OCI-LY7 (cell line): Measurements from ENCODE around the gene TPBGL. TPM values are rescaled to one million over a fixed set of nuclear protein-coding genes. Genes with fewer than 3 reads are reported as not detected.

Experiments used
- BruUV-seq: library from RNA; stranded (reverse); fragments of 400-500 nt; replicated peaks from 2 replicates; lab custom pipeline; 2021; lab: Mats Ljungman, UMichigan
- CTCF ChIA-PET: fragments of 300-600 bp; sonication (Branson Sonifier 250); formaldehyde crosslinking; loops from one replicate; lab custom pipeline; 2022; ENCODE audit warnings: antibody characterized with exemption; ENCODE audit not compliant: unreplicated experiment; lab: Charles Lee
- POLR2A ChIA-PET: fragments of 300-600 bp; sonication (Branson Sonifier 250); formaldehyde crosslinking; loops from one replicate; lab custom pipeline; 2022; ENCODE audit warnings: antibody characterized with exemption; lab: Charles Lee
- DNase-seq: peaks from one replicate; pipeline ENCODE4 v3.0.0-alpha.2; 2015; ENCODE audit warnings: low spot score
- H2AFZ ChIP-seq: fragments of 200-600 bp; sonication (generic), shearing (Covaris generic); 2 replicates; pipeline ENCODE4 v1.6.1; 2014; ENCODE audit warnings: mild to moderate bottlenecking, antibody characterized with exemption, low read length, moderate library complexity
- H3K27ac ChIP-seq: fragments of 200-600 bp; sonication (generic); 2 replicates; pipeline ENCODE4 v1.5.1; 2014; ENCODE audit warnings: mixed run types, low read depth, mild to moderate bottlenecking, moderate library complexity, low read length, inconsistent platforms; ENCODE audit not compliant: poor library complexity, severe bottlenecking
- H3K36me3 ChIP-seq: fragments of 200-600 bp; sonication (generic); 2 replicates; pipeline ENCODE4 v1.6.1; 2014; ENCODE audit warnings: mild to moderate bottlenecking, antibody characterized with exemption, low read length, moderate library complexity, mixed read lengths; ENCODE audit not compliant: insufficient read depth
- H3K4me1 ChIP-seq: fragments of 200-600 bp; sonication (generic); 2 replicates; pipeline ENCODE4 v1.5.1; 2014; ENCODE audit warnings: mild to moderate bottlenecking, low read length; ENCODE audit not compliant: insufficient read depth, poor library complexity, severe bottlenecking
- H3K4me2 ChIP-seq: fragments of 200-600 bp; sonication (generic); 2 replicates; pipeline ENCODE4 v1.6.1; 2014; ENCODE audit warnings: mild to moderate bottlenecking, low read length
- H3K4me3 ChIP-seq: fragments of 200-600 bp; sonication (generic); 2 replicates; pipeline ENCODE4 v1.5.1; 2014; ENCODE audit warnings: mild to moderate bottlenecking, low read depth, low read length; ENCODE audit not compliant: poor library complexity, severe bottlenecking
- H3K79me2 ChIP-seq: fragments of 200-600 bp; sonication (generic); 2 replicates; pipeline ENCODE4 v1.6.1; 2016; ENCODE audit warnings: low read depth, mild to moderate bottlenecking, low read length, moderate library complexity, mixed read lengths; ENCODE audit not compliant: insufficient read depth
- H3K9me2 ChIP-seq: fragments of 200-600 bp; sonication (generic); 2 replicates; pipeline ENCODE4 v1.6.1; 2016; ENCODE audit warnings: mild to moderate bottlenecking, low read length, mixed read lengths; ENCODE audit not compliant: insufficient read depth
- H3K9me3 ChIP-seq: fragments of 200-600 bp; sonication (generic); 2 replicates; pipeline ENCODE4 v1.6.1; 2014; ENCODE audit warnings: mild to moderate bottlenecking, mixed run types, low read length, mixed read lengths
- H4K20me1 ChIP-seq: fragments of 200-600 bp; sonication (generic); 2 replicates; pipeline ENCODE4 v1.6.1; 2014; ENCODE audit warnings: mild to moderate bottlenecking, antibody characterized with exemption, low read length, moderate library complexity, mixed read lengths; ENCODE audit not compliant: insufficient read depth
- EZH2phosphoT487 ChIP-seq: fragments of 200-600 bp; sonication (generic); IDR thresholded peaks from 2 replicates; pipeline ENCODE4 v1.6.1; 2018; ENCODE audit warnings: low read depth, borderline replicate concordance, mild to moderate bottlenecking, mixed run types, antibody characterized with exemption, low read length, moderate library complexity, mixed read lengths
- intact Hi-C: fragments of 100-400 bp; cut with micrococcal nuclease; formaldehyde crosslinking; loops from one replicate; pipeline ENCODE4 v1.10.0; 2022; ENCODE audit not compliant: unreplicated experiment
- total RNA-seq, 2 experiments: library from RNA; depleted of rRNA in 1 of 2; stranded (reverse); fragments of >200 nt in 1 of 2; shearing (Covaris generic) in 1 of 2; gene quantifications; 2 replicates each; pipeline ENCODE4 v1.2.3, GENCODE V29; 2014 to 2022
- TF ChIP-seq, protein P1 (sequence below): fragments of 200-600 bp; sonication (generic); conservative IDR thresholded peaks from 2 replicates; pipeline ENCODE4 v1.5.1; 2014; ENCODE audit warnings: mild to moderate bottlenecking, antibody characterized with exemption, low read length, moderate library complexity, mixed read lengths

The TPBGL gene
- total RNA-seq, 2 experiments from 2014 or later, result not detected

DNA sequence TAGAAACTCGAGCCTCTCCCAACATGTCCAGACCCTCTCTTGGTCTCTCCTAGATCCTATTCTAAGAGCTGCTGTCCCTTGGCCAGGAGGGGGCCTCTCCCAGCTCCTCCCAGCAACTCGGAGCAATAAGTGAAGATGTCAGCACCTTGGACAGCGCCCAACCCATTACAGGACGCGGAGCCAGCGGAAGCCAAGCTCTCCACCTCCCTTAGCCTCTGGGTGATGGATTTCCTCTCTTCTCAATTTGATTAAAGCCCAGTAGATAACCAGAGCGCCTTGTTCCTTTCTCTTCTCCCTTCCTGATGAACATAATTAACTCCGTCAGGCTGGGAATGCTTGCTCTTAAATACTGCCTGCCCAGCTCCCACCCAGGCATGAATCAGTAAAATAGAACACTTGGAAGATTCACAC, 26.2 kb upstream of the TPBGL start:
- H3K4me3 ChIP-seq, result no peak overlapping the region
- TF ChIP-seq, protein P1, sequence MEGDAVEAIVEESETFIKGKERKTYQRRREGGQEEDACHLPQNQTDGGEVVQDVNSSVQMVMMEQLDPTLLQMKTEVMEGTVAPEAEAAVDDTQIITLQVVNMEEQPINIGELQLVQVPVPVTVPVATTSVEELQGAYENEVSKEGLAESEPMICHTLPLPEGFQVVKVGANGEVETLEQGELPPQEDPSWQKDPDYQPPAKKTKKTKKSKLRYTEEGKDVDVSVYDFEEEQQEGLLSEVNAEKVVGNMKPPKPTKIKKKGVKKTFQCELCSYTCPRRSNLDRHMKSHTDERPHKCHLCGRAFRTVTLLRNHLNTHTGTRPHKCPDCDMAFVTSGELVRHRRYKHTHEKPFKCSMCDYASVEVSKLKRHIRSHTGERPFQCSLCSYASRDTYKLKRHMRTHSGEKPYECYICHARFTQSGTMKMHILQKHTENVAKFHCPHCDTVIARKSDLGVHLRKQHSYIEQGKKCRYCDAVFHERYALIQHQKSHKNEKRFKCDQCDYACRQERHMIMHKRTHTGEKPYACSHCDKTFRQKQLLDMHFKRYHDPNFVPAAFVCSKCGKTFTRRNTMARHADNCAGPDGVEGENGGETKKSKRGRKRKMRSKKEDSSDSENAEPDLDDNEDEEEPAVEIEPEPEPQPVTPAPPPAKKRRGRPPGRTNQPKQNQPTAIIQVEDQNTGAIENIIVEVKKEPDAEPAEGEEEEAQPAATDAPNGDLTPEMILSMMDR, result 0 out of 2 replicates have a peak, but pooled peaks have one; percentile 15
- no peak for TF ChIP-seq EZH2phosphoT487

DNA sequence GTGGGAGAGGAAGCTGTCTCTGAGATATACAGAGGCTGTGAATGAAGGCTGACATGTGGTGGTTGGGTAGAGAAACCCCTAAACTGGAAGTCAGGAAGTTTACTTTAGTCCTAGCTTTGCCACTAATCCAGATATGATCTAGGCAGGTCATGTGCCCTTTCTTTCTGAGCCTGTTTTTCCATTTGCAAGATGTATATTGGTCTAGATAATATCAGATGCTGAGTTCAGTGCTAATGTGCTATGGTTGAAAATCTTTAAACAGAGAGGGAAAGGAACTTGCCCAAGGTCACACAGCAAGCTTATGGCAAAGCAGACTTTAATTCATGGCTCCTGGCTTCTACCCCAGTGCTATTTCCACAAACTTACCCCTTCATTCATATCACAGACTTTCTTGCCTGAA, 25.7 kb upstream of the TPBGL start:
- intact Hi-C loops, result no loop called here
- no peak overlapping the region for H3K27ac ChIP-seq
- no peak for TF ChIP-seq EZH2phosphoT487
- TF ChIP-seq, protein P1, result no peak
- H2AFZ ChIP-seq, result no peak overlapping the region
- ChIA-PET CTCF (no interaction called here), POLR2A (no interaction called here)
- no peaks in the 10 kb centered on the region; the same call in 1 of the 2 replicates for H4K20me1 ChIP-seq
- H3K4me3 ChIP-seq, result no peak overlapping the region
- no TSS peak for BruUV-seq
- H3K9me2 ChIP-seq, result no peaks in the 10 kb centered on the region
- H3K4me1 ChIP-seq, result no peaks in the 10 kb centered on the region
- no peak for DNase-seq
- no peaks in the 10 kb centered on the region for H3K79me2 ChIP-seq
- no peak overlapping the region for H3K4me2 ChIP-seq
- no peaks in the 10 kb centered on the region for H3K36me3 ChIP-seq
- no peaks in the 10 kb centered on the region for H3K9me3 ChIP-seq

More for the DNA sequence above, 26.2 kb upstream of the TPBGL start:
- BruUV-seq, result no TSS peak
- peak; percentile 62 for DNase-seq
- no peaks in the 10 kb centered on the region; the same call in 1 of the 2 replicates for H4K20me1 ChIP-seq
- H3K4me1 ChIP-seq, result no peaks in the 10 kb centered on the region
- H3K36me3 ChIP-seq, result no peaks in the 10 kb centered on the region
- no peak overlapping the region for H3K4me2 ChIP-seq
- H3K9me3 ChIP-seq, result no peaks in the 10 kb centered on the region
- intact Hi-C loops, result no loop called here
- H3K9me2 ChIP-seq, result no peaks in the 10 kb centered on the region
- CTCF ChIA-PET, result no interaction called here
- POLR2A ChIA-PET, result no interaction called here
- no peaks in the 10 kb centered on the region for H3K79me2 ChIP-seq
- H3K27ac ChIP-seq, result no peak overlapping the region
- no peak overlapping the region for H2AFZ ChIP-seq

DNA sequence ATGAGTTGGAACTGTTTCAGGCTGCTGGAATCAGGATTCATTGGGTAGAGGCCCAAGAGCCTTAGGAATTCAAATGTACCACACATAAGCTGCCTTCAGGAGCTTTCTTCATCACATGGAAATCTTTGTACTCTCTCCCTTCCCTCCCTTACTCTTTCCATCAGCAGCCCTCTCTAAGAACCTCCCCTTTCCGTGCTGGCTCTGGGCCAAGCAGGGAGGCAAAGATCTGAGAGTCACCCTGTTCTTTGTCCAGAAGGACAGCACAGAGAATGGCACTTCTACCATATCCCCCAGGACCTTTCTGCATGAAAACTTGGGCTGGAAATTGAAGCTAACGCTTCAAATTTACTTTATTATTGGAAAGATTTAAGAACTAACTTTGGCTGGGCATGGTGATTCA, 20.7 kb upstream of the TPBGL start:
- DNase-seq, result no peak
- Histone ChIP-seq H3K36me3 (no peaks in the 10 kb centered on the region), H3K4me1 (no peaks in the 10 kb centered on the region), H2AFZ (no peak overlapping the region), H3K79me2 (no peaks in the 10 kb centered on the region), H4K20me1 (no peaks in the 10 kb centered on the region; the same call in 1 of the 2 replicates), H3K4me3 (no peak overlapping the region), H3K4me2 (no peak overlapping the region), H3K27ac (no peak overlapping the region), H3K9me2 (no peaks in the 10 kb centered on the region), H3K9me3 (no peaks in the 10 kb centered on the region)
- no TSS peak for BruUV-seq
- no peak for TF ChIP-seq EZH2phosphoT487
- ChIA-PET POLR2A (interaction anchor here (0.6 kb wide), 1 partner anchor 768 kb away, joined by 3 read pairs; no protein-coding TSS in a partner anchor), CTCF (no interaction called here)
- intact Hi-C loops, result no loop called here
